Nephron progenitor cell (in vitro differentiated cells): Measurements from ENCODE around the gene BIN2.

Experiments used
- DNase-seq: peaks from one replicate; pipeline ENCODE4 v3.0.0; 2021
- H3K27ac Mint-ChIP-seq: 2 replicates; pipeline ENCODE4 v1.8.0; 2021; ENCODE audit warnings: mild to moderate bottlenecking, moderate library complexity, mixed read lengths
- H3K27me3 Mint-ChIP-seq: 2 replicates; pipeline ENCODE4 v1.8.0; 2021; ENCODE audit warnings: mild to moderate bottlenecking, low read depth, mixed read lengths; ENCODE audit not compliant: poor library complexity
- H3K36me3 Mint-ChIP-seq: 2 replicates; pipeline ENCODE4 v1.8.0; 2021; ENCODE audit warnings: low read depth, mixed read lengths
- H3K4me1 Mint-ChIP-seq: 2 replicates; pipeline ENCODE4 v1.8.0; 2021; ENCODE audit warnings: mixed read lengths
- H3K4me3 Mint-ChIP-seq: 2 replicates; pipeline ENCODE4 v1.8.0; 2021; ENCODE audit warnings: mild to moderate bottlenecking, moderate library complexity, mixed read lengths
- H3K9me3 Mint-ChIP-seq: 2 replicates; pipeline ENCODE4 v1.8.0; 2021; ENCODE audit warnings: mild to moderate bottlenecking, moderate library complexity, mixed read lengths
- TF ChIP-seq, protein P1 (sequence below): fragments of 200-600 bp; sonication (generic); IDR thresholded peaks from 2 replicates; pipeline ENCODE4 v1.5.0; 2021; ENCODE audit warnings: antibody characterized with exemption

BIN2 gene

DNA sequence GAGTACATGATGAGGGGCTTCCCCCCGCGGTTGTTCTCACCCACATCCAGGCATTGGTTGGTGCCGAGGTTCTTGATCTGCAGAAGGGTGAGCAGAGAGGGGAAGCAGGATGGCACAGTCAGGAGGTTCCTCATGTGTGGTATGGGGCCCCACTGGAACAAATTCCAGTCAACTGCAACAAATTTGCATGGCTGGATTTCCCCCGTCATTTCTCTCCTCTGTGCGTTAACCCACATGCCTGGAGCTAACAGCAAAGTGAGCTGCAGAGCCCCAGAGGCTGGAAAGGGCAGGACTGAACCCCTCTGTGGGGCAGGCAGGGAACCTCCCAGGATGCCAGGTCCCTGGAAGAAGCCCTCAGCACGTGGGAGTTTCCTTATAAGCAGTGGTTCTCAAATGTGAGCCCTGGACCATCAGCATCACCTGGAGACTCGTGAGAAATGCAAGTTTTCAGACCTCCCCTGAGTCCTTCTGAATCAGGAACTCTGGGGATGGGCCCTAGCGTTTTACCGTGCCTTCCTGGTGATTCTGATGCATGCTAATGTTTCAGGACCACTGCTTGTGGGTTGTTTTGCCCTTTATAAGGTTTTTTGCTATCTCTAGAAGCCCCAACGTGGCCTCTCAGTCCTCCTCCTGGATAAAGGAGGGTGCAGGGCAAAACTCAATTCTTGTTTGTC, 33.5 kb upstream of the BIN2 start:
- Mint-ChIP-seq H3K4me3 (no peak overlapping the region), H3K27ac (no peak overlapping the region), H3K4me1 (peaks cover 27% of the 10 kb centered on the region), H3K36me3 (no peaks in the 10 kb centered on the region), H3K27me3 (peaks cover 8% of the 10 kb centered on the region), H3K9me3 (no peaks in the 10 kb centered on the region)
- DNase-seq: no peak
- TF ChIP-seq, protein P1, sequence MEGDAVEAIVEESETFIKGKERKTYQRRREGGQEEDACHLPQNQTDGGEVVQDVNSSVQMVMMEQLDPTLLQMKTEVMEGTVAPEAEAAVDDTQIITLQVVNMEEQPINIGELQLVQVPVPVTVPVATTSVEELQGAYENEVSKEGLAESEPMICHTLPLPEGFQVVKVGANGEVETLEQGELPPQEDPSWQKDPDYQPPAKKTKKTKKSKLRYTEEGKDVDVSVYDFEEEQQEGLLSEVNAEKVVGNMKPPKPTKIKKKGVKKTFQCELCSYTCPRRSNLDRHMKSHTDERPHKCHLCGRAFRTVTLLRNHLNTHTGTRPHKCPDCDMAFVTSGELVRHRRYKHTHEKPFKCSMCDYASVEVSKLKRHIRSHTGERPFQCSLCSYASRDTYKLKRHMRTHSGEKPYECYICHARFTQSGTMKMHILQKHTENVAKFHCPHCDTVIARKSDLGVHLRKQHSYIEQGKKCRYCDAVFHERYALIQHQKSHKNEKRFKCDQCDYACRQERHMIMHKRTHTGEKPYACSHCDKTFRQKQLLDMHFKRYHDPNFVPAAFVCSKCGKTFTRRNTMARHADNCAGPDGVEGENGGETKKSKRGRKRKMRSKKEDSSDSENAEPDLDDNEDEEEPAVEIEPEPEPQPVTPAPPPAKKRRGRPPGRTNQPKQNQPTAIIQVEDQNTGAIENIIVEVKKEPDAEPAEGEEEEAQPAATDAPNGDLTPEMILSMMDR: no peak

DNA sequence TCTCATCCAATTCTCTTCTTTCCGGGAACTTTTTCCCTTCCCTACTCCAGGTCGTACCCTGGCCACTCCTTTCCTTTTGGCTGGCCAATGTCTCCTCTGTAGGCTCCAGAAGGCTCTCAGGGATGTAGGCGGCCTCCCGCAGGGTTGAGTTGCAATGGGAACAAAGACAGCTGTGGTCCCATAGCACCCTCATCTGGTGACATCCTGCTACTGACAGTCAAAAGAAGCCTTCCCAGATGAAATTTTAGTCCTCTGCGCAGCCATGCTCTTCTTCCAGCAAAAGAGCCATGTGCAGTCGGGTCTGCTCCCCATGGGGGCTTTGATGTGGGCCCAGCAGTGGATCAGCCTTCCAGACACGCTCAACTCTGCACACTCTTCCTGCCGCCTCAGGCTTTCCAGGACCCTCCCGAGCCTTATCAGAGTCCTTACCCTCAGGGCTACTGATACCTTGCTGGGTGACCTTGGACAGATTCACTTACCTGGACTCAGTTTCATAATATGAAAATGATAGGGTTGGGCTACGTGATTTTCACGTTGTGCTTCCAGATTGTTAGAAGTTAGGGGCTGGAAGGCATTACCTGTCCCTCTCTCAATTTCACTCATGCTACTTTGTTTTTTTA, 28.0 kb upstream of the BIN2 start:
- no peaks in the 10 kb centered on the region for H3K9me3 Mint-ChIP-seq
- H3K36me3 Mint-ChIP-seq: no peaks in the 10 kb centered on the region
- H3K27me3 Mint-ChIP-seq: peaks cover 4% of the 10 kb centered on the region
- H3K27ac Mint-ChIP-seq: no peak overlapping the region
- peaks cover 12% of the 10 kb centered on the region for H3K4me1 Mint-ChIP-seq
- no peak overlapping the region for H3K4me3 Mint-ChIP-seq
- TF ChIP-seq, protein P1: peak; percentile 77
- DNase-seq: peak; percentile 68

DNA sequence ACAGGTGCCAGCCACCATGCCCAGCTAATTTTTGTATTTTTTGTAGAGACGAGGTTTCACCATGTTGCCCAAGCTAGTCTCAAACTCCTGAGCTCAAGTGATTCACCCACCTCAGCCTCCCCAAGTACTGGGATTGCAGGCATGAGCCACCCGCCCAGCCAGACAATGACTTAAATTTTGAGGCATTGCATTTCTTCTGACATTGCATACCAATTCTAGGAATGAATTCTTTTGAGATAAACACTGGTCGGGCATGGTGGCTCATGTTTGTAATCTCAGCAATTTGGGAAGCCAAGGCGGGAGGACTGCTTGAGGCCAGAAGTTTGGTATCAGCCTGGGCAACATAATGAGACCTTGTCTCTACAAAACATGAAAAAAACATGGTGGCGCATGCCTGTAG, 25.1 kb upstream of the BIN2 start:
- H3K9me3 Mint-ChIP-seq: no peaks in the 10 kb centered on the region
- H3K27ac Mint-ChIP-seq: no peak overlapping the region
- H3K36me3 Mint-ChIP-seq: no peaks in the 10 kb centered on the region
- DNase-seq: no peak
- H3K4me1 Mint-ChIP-seq: peaks cover 23% of the 10 kb centered on the region
- peaks cover 8% of the 10 kb centered on the region for H3K27me3 Mint-ChIP-seq
- TF ChIP-seq, protein P1: no peak
- no peak overlapping the region for H3K4me3 Mint-ChIP-seq

DNA sequence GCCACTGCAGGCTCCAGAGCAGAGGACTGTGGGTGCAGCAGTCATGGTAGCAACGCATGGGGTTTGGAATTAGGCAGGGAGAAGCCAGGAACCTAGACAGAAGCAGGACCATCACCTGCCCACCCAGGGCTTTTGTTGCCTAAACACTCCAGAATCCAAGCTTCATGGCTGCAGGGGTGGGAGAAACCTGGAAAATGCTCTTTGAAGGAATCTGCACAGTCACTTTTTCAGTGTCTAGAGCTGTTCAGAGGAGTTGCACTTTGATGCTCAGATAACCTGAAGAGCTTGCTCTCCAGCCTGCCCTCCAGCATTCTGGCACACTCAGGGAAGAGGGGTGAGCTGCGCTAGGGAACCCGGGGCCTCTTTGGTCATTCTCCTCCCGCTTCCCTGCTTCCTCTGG, 24.1 kb upstream of the BIN2 start:
- no peak overlapping the region for H3K27ac Mint-ChIP-seq
- no peaks in the 10 kb centered on the region for H3K9me3 Mint-ChIP-seq
- H3K4me1 Mint-ChIP-seq: peaks cover 29% of the 10 kb centered on the region
- H3K27me3 Mint-ChIP-seq: peaks cover 8% of the 10 kb centered on the region
- no peak for DNase-seq
- TF ChIP-seq, protein P1: no peak
- H3K36me3 Mint-ChIP-seq: no peaks in the 10 kb centered on the region
- no peak overlapping the region for H3K4me3 Mint-ChIP-seq

DNA sequence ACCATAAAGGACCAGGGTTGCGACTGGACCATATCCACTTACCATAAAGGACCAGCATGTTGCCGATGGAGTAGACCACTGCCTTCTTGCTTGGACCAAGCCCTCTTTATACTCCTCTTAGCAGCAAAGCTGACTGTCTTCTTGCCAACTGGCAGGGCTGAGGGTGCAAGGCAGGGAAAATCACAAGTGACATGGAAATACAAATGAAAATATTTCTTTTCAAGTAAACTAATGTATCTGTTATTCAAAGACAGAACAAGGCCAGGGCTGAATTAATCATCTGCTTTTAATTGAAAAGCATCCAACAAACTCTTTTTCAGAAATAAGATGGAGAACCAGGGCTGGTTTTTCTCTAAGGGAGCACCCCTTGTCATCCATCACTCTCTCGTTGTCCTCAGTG, 22.6 kb upstream of the BIN2 start, which contains the start of gene CELA1:
TSS of gene CELA1 (minus strand) at position 99 of the 400 bp plus-strand sequence. CDS start at position 58, 41 bp downstream.
- Mint-ChIP-seq H3K9me3 (no peaks in the 10 kb centered on the region), H3K36me3 (no peaks in the 10 kb centered on the region), H3K4me1 (peaks cover 25% of the 10 kb centered on the region), H3K27me3 (peaks cover 8% of the 10 kb centered on the region), H3K27ac (no peak within 1 kb of the TSS), H3K4me3 (no peak within 1 kb of the TSS)
- DNase-seq: no peak
- TF ChIP-seq, protein P1: no peak

DNA sequence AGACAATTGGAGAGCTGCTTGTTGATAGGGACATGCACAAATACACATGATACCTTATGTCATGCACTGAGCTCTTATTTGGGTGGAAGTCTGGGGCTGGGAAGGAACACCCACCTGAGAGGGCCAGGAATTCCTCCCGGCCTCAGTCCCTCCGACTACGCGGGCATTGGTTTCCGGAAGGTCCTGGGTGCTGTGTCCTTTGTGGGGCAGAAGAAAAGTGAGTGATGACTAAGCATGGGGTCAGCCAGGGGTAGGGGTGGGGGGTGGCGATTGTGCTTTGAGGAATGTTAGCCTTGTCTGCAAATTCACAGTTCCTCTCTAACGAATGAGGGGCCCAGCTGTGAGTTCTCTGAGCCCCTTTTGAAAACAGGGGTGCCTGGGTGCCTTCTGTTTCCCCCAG, 21.7 kb upstream of the BIN2 start:
- no peak for DNase-seq
- no peak overlapping the region for H3K27ac Mint-ChIP-seq
- peaks cover 30% of the 10 kb centered on the region for H3K4me1 Mint-ChIP-seq
- H3K27me3 Mint-ChIP-seq: peaks cover 8% of the 10 kb centered on the region
- no peaks in the 10 kb centered on the region for H3K36me3 Mint-ChIP-seq
- H3K9me3 Mint-ChIP-seq: no peaks in the 10 kb centered on the region
- TF ChIP-seq, protein P1: no peak
- H3K4me3 Mint-ChIP-seq: no peak overlapping the region
